Cardiac fibroblast (primary cell): ENCODE measurements around the gene CCDC3.

ENCODE experiments used
- DNase-seq, 2 donors: peaks; one replicate each; pipeline versions ENCODE4 v3.0.0 to v3.0.0-alpha.2; 2010; ENCODE audit warnings: low read depth in 2 of 2
- H3K4me3 ChIP-seq, 2 donors: replicated peaks in 1 of 2; 1 replicate in 1 of 2; 2 replicates in 1 of 2; pipeline ENCODE4 v1.5.1; 2011; ENCODE audit warnings: low read depth in 2 of 2, low read length in 2 of 2, mild to moderate bottlenecking in 2 of 2, moderate library complexity in 1 of 2
- TF ChIP-seq, protein P1 (sequence below): IDR thresholded peaks from one replicate; pipeline ENCODE4 v1.5.1; 2011; ENCODE audit warnings: low read depth, mild to moderate bottlenecking, low read length, inconsistent platforms

Gene CCDC3

DNA sequence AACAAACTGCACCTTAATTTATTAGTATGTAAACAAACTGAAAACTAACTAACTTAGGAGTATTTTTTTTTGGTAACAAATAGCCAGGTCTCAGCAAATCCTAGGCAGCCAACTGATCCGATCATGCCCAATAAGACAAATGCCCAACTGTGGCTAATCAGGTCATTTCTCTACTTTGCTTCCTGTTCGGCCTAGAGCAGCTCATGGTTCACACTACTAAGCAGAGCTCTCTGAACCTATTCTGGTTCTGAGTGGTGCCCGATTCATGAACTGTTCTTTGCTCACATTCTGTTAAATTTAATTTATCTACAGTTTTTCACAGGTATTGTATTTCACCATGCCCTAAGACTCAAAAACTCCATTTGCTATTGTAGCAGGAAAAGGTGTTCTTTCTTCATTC lies 55.1 kb downstream of the CCDC3 start:
- no peak for DNase-seq
- H3K4me3 ChIP-seq, result no peak overlapping the region
- TF ChIP-seq, protein P1, sequence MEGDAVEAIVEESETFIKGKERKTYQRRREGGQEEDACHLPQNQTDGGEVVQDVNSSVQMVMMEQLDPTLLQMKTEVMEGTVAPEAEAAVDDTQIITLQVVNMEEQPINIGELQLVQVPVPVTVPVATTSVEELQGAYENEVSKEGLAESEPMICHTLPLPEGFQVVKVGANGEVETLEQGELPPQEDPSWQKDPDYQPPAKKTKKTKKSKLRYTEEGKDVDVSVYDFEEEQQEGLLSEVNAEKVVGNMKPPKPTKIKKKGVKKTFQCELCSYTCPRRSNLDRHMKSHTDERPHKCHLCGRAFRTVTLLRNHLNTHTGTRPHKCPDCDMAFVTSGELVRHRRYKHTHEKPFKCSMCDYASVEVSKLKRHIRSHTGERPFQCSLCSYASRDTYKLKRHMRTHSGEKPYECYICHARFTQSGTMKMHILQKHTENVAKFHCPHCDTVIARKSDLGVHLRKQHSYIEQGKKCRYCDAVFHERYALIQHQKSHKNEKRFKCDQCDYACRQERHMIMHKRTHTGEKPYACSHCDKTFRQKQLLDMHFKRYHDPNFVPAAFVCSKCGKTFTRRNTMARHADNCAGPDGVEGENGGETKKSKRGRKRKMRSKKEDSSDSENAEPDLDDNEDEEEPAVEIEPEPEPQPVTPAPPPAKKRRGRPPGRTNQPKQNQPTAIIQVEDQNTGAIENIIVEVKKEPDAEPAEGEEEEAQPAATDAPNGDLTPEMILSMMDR, result no peak

DNA sequence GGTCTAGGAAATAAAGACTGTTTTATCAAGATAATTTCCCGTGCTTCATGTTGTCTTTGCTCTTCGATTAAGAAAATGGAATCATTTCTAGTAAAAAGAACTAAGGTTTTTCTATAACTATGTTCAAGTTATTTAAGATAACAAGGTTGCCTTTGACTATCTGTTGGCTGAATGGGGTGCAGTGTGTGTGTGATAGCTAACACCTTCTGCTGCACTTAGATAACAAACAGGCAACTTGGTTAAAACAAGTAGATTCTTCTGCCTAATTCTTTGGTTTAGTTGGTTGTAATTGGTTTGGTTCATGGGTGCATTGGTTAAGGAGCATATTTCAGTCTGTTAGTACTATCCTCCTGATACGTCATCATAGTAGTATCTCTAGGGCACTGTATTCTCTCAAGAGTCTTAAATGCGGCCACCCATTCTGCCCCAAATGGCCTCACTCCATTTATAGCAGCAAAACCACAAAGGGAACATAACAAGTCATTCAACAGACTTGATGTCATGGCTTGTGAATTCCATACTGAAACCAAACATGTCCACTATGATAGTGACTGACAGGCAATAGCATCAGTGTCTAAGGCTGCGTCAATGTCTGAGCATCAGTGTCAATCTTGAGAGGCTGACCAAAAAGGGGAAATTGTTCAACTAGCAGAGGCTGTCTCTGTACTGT lies 55.7 kb downstream of the CCDC3 start:
- no peak for DNase-seq
- no peak overlapping the region for H3K4me3 ChIP-seq
- TF ChIP-seq, protein P1, result no peak

DNA sequence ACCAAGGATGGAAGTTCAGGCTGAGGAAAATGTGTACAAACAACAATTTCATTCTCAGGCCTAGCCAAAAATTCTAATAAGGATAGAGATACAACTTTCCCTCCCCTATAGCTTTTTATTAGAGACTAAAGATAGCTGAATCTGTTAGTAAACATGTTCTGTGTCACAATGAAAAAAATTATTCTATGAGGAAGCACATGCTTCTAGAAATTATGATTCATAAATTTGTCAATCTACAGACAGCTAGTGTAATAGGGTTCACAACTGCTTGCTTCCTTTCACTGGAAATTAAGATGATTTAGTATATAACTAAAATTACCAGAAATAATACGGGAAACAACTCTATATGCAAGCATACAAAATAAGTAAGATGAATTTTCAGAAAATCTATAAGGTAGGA lies 56.6 kb downstream of the CCDC3 start:
- TF ChIP-seq, protein P1, result no peak

DNA sequence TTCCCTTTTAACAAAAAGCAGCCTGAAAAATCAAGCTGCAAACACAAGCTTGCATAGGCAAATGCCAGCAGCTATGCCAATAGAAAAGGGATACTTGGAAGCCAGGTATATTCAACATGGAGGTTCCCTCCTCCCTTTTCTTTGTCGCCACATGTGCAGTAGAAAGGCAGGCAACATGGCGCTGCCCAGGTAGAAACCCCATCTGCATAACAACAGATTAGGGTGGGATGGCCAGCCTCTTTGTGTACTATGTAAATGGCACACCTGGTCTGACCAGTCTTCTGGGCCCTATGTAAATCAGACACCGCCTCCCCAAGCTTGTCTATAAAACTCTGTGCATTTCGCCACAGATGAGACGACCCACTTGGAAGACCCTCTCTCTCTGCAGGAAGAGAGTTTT lies 58.1 kb downstream of the CCDC3 start:
- no peak for DNase-seq
- H3K4me3 ChIP-seq, result no peak overlapping the region
- TF ChIP-seq, protein P1, result no peak

More for the DNA sequence above, 56.6 kb downstream of the CCDC3 start:
- peak in 1 of 2 donors; percentile 3 for DNase-seq
- no peak overlapping the region for H3K4me3 ChIP-seq

DNA sequence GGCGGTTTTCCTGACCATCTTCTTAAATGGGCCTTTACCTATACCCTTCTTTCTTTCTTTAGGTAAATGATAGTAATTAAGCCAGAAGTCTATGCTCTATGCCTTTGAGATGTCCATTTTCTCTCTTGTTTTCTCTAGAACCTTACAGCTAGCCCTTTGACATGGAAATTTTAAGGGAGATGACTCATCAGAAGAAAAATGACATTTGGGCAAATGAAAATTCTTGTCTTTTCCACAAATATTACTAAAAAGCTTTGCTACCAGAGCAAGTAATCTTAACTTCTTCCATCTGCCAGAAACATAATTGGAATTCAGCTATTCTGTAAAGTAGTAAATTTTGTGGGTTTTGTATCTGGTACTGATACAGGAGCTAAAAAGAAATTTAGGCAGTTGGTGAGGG lies 59.5 kb downstream of the CCDC3 start:
- peak in 1 of 2 donors; percentile 6 for DNase-seq

DNA sequence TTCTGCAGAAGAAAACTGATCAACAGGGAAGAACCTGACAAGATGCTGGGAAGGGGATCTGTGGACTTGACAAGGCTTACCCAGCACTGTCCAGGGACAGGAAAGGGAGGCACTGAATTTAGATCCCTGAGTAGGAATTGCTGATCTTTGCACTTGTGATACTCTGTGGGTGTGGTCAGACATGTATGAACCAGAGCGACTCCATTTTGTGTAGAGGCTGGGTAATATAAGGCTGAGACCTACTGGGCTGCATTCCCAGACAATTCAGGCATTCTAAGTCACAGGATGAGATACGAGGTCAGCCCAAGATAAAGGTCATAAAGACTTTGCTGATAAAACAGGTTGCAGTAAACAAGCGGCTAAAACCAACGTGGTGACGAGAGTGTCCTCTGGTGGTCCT lies 60.7 kb downstream of the CCDC3 start:
- TF ChIP-seq, protein P1, result no peak
- H3K4me3 ChIP-seq, result no peak overlapping the region
- no peak for DNase-seq

More for the DNA sequence above, 59.5 kb downstream of the CCDC3 start:
- TF ChIP-seq, protein P1, result no peak
- no peak overlapping the region for H3K4me3 ChIP-seq

DNA sequence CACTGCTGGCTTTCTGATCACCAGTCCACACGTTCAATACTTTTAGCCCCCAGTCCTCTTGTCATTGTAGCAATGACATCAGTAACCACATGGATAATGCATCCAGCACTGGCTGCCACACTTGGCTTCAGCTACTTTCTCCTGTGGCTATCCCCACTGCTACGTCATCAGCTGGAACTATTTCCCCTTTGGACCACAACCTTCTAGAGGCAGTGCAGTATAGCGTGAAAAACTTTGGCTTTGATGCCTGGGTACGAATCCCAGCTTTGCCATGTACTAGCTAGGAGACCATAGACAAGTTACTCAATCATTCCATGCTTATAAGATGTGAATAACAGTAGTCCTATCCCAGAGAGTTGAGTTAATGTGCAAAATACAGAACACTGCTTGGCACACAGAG lies 63.2 kb downstream of the CCDC3 start:
- TF ChIP-seq, protein P1, result no peak
- no peak overlapping the region for H3K4me3 ChIP-seq
- no peak for DNase-seq
